GM12891 (cell line): ENCODE data around the gene PRSS50.

Experiments
- DNase-seq: peaks from one replicate; pipeline ENCODE4 v3.0.0; 2011; ENCODE audit warnings: low spot score; ENCODE audit not compliant: insufficient read length
- FAIRE-seq: peaks from 2 replicates; lab custom pipeline; 2011; peaks lifted over from hg19 to GRCh38; lab: Jason Lieb, UNC
- PAX5 ChIP-seq: IDR thresholded peaks from 2 replicates; pipeline ENCODE4 v1.6.1; 2011; ENCODE audit warnings: low read length, moderate library complexity, mild to moderate bottlenecking; ENCODE audit not compliant: insufficient read depth, severe bottlenecking
- POLR2A ChIP-seq: IDR thresholded peaks from 2 replicates; pipeline ENCODE4 v1.6.1; 2011; ENCODE audit warnings: low read depth, low read length, control low read depth
- POLR2AphosphoS5 ChIP-seq: IDR thresholded peaks from 2 replicates; pipeline ENCODE4 v1.6.1; 2011; ENCODE audit warnings: low read depth, low read length, control low read depth
- POU2F2 ChIP-seq: IDR thresholded peaks from 2 replicates; pipeline ENCODE4 v1.6.1; 2011; ENCODE audit warnings: low read depth, mild to moderate bottlenecking, control low read depth, low read length, moderate library complexity
- SPI1 ChIP-seq: IDR thresholded peaks from 2 replicates; pipeline ENCODE4 v1.6.1; 2011; ENCODE audit warnings: low read depth, low read length, control low read depth
- TAF1 ChIP-seq: IDR thresholded peaks from 2 replicates; pipeline ENCODE4 v1.6.1; 2011; ENCODE audit warnings: low read depth, low read length, control low read depth

The PRSS50 gene

DNA sequence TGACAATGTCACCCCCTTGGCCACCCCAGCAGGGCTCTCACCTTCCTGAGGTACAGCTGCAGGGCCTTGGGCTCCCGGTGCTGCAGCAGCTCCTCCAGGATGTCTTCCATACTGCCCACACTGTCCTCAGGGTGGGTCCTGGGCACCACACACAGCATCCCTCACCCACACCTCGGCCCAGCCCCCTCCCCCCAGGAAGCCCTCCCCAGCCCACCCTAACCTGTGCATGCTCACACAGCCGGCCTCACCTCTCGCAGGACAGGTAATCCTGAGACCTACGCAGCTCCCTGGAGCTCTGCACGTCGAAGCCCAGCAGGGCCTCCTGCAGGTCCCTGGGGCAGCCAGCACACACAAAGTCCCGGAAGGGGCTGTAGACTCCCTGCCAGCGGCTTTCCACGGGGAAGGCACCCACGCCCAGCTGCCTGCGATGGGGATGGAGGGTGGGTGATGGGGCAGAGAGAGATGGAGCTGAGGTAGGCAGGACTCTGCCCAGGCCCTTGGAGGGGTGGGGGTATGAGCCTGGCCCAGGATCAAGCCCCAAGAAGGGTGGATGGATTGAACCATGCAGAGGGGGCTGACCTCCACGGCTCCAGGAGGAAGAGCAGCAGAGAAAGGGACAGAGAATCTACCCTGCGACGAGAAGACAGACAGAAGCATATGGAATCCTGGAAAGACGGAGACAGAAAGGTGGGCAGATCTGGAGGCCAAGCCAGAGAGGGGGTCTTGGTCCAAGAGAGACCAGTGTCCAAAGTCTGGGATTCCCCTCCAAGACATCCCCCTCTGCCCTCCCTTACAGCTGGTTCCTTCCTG lies 40.9 kb downstream of the PRSS50 start:
- TF ChIP-seq SPI1 = no peak
- DNase-seq (no peak), FAIRE-seq (no peak)

DNA sequence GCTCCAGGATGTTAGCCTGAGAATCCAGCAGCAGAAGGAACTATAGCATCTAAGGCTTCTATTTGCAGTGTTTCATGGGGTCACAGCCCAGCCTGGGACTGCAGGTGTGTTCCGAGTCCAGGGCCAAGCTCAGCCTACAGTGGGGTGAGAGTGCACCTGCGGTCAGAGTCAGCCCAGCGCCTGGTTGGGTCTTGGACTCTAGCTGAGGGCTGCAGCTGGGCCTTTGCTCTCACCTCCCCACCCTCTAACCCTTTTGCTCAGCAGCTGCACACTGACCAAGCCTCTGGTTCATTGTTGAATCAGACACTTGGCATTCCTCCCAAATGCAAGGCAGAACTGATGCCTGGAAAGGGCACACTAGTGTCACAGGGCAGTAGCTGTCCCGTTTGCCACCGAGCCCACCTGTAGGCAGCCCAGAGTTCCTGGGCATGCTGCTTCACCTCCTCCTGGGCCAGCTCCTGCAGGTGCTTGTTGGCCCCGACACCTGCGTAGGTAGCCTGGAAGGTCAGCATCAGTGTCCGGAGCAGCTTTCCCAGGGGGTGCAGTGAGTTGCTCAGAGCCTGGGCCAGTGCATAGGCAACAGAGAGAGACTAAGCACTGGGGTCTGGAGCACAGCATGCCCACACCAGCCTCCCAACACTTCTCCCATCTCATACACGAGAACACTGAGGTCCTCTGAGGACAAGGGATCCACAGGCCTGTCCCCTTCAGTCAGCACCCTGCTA lies 41.7 kb downstream of the PRSS50 start:
- no peak for FAIRE-seq
- TF ChIP-seq POU2F2 (no peak), TAF1 (no peak), POLR2A (no peak), PAX5 (no peak), SPI1 (no peak), POLR2AphosphoS5 (no peak)
- DNase-seq = no peak

DNA sequence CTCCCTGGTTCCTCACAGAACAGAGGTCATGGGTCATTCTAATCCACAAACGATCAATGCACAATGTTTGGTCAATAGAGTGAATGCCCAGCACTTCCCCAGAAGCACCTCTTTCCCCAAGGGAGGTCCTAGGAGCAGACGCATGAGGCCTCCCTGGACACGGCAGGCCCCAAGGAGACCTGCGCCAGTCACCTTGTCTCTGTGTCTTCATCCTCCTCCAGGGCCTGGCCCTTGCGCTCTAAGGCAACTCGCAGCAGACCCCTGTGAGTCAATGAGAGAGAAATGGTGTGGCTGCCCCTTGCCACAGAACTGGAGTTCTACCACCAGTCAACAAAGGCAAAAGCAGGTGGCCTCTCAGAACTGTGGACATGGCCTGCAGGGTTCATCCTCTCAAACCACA lies 42.2 kb downstream of the PRSS50 start:
- no peak for TF ChIP-seq POLR2A
- TF ChIP-seq SPI1 = no peak
- TF ChIP-seq PAX5 = no peak
- TF ChIP-seq POU2F2 = no peak
- DNase-seq = no peak
- no peak for FAIRE-seq

DNA sequence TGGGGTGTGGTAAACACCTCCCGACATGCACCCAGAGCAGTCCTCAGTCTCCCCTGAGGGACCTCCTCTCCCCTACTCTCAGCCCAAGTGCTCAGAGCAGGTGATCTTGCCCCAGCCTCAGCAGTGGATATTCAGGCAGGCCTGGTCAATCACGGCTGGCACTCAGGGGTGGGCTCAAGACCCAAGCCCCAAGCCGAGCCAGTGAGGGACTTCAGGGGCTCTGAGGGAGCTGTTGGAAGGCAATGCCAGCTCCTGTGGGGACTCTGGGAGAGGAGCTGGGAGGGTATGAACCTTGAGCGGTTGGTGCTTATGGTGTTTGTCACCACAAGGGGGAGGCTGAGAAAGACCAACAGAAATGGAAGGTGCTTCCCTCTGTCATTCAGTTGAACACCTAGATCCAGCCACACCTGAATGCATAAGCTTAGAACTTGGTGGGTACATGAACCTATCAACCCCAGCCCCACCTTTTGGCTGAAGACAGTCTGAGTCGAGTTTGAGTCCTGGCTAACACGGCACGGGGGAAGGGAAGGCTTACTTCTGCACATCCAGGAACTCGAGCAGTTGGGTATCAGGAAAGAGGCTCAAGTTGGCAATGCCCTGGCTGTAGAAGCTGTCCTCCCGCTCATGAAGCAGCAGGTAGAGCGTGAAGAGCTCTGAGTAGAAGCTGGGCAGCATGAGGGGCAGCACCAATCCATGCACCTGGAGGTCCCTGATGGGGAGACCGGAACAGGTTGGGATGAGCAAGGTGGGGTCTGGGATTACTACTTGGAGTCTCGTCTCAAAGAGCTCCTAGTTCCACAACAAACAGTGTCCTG lies 43.4 kb downstream of the PRSS50 start:
- DNase-seq = no peak
- FAIRE-seq = no peak
- TF ChIP-seq TAF1 = no peak

DNA sequence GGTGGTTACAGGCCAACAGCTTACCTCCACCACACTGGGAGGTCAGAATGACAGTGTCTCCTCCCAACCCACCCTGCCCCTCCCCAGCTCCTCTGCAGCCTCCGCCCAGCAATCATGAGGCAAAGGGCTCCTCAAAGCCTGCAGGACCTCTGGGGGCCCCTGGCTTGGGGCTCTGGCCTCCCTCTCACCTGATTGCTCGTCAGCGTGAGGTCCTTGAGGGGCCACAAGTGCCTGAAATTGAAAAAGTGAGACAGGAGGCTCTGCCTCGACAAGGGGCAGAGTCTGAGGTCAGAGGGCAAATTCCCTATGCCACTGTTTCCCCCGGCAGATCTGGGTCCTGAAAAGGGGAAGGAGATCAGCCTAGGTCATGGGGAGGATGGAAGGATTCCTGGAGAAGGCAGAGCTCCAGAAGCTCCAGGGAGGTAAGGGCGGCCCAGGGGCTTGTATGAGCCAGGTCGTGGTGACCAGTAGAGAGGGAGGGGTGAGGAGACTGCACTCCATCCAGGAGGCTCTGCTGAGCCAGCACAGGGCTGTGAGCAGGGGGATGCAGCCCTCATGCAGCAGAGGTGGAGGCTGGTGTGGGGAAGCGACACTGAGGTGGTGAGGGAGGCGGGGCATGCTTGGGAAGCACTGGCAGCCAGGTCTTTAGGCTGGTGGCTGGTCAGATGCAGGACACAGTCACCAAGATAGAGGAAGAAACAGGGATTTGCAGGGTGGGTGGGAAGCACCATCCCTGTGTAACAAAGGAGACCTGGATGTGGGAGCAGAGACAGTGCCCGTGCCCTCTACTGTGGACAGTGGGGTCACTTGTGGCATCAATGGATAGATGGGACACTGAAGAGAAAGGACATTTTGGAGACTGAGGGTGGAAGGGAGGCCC lies 44.3 kb downstream of the PRSS50 start:
- no peak for DNase-seq
- FAIRE-seq = no peak
- no peak for TF ChIP-seq PAX5

DNA sequence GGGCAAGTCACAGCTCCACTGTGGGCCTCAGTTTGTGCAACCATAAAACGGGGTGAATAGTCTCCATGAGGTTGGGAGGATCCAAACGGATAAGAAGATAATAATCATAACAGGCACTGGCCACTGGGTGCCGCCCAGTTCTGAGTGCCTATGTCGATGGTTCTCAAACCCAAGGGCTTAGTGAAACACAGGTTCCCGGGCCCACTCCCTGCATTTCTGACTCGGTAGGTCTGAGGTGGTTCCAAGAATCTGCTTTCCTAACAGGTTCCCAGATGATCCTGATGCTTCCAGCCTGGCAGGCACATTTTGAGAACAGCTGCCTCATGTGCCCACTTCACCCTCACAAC lies 45.3 kb downstream of the PRSS50 start:
- no peak for FAIRE-seq
- no peak for DNase-seq
- TF ChIP-seq POU2F2 = no peak
- TF ChIP-seq POLR2AphosphoS5 = no peak
- no peak for TF ChIP-seq SPI1
- no peak for TF ChIP-seq PAX5
- TF ChIP-seq POLR2A = no peak
- no peak for TF ChIP-seq TAF1

DNA sequence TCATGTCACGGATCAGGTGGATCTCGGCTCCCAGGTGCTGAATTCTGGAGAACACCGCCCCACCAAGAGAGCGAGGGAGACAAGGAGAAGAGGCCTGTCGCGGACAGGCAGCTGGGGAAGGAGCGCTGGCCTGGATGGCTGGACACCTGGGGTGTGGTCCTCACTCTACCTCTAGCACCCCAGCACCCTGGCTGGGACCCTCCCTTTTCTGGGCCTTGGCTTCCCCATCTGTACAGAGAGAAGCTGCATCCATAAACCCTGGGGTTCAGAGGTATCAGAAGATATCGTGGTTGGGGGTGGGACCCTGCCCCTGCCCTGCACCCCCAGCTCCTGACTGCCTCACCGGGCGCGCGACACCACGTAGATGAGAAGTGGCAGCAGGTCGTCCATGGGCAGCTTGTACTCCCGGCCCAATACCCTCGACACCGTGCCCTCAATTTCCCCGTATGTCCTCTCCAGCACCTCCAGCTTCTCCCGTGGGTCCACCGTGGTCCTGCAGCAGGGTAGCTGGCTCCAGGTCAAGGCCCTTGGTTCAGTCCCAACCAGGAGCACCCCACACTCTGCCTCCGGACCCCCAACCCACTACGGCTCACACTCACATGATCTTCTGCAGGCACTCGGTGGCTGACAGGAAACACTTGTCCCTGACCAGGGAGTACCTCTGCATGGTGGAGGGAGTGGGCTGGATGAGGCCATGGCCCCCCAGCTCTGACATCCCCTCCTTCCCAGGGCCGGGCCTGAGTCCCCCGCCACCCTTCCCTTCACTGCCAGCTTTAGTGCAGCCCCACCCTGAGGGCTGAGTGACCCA lies 45.9 kb downstream of the PRSS50 start:
- TF ChIP-seq TAF1 (no peak), POU2F2 (no peak), SPI1 (no peak), POLR2A (no peak), POLR2AphosphoS5 (no peak), PAX5 (no peak)
- FAIRE-seq (no peak), DNase-seq (no peak)

DNA sequence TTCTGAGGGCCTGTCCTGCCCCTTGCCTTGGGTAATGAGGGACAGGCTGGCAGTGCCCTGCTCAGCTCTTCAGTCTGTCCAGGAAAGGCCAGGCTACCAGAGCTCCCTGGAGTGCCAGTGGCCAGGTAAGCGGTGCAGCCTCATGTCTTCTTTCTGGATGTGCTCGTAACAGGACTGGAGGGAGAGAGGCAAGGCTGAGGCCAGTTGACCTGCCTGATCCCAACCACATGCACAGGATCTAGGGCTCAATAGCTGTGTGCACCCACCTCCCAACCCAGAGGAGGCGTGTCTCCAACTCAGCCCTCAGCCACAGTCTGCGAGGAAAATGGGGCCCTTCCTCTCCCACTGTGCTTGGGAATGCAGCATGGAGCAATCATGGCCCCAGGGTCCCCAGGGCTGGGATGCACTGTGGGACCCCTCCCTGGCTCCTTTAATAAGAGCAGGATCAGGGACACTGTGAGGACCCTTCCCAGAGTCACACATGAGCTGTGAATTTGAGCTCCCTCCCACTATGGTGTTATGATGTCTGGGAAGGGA lies 46.7 kb downstream of the PRSS50 start:
- FAIRE-seq = no peak
- peak; percentile 3 for DNase-seq
- TF ChIP-seq PAX5 (no peak), POLR2A (no peak), POU2F2 (no peak), POLR2AphosphoS5 (no peak), SPI1 (no peak), TAF1 (no peak)
